CD14-positive monocyte (primary cell): Measurements from ENCODE around the gene KDM4C. TPM values are rescaled to one million over a fixed set of nuclear protein-coding genes. Genes with fewer than 3 reads are reported as not detected.

Experiments used
- DNase-seq, 3 donors: peaks; one replicate each; pipeline ENCODE4 v3.0.0-alpha.2; 2011 to 2022
- H2AFZ ChIP-seq: 2 replicates; pipeline ENCODE4 v1.6.0; 2012; ENCODE audit warnings: mild to moderate bottlenecking, low read depth, low read length, inconsistent platforms; ENCODE audit not compliant: insufficient read depth, poor library complexity, severe bottlenecking
- H3K27ac ChIP-seq, 2 donors: 1 replicate in 1 of 2; 2 replicates in 1 of 2; pipeline ENCODE4 v1.5.1; 2012 to 2013; ENCODE audit warnings: low read length in 2 of 2, control low read depth in 1 of 2, inconsistent platforms in 1 of 2, low read depth in 1 of 2, mild to moderate bottlenecking in 1 of 2
- H3K27me3 ChIP-seq, 2 donors: one replicate each; pipeline versions ENCODE4 v1.6.0 to v1.6.1; 2011 to 2013; ENCODE audit warnings: low read length in 2 of 2; ENCODE audit not compliant: control insufficient read depth in 2 of 2, insufficient read depth in 2 of 2
- H3K36me3 ChIP-seq, 2 donors: replicated peaks in 1 of 2; 1 replicate in 1 of 2; 2 replicates in 1 of 2; pipeline versions ENCODE4 v1.5.1 to v1.6.1; 2012 to 2013; ENCODE audit warnings: low read length in 2 of 2, control low read depth in 1 of 2, inconsistent platforms in 1 of 2, mild to moderate bottlenecking in 1 of 2; ENCODE audit not compliant: insufficient read depth in 2 of 2, control insufficient read depth in 1 of 2
- H3K4me1 ChIP-seq, 2 donors: 1 replicate in 1 of 2; 2 replicates in 1 of 2; pipeline versions ENCODE4 v1.5.1 to v1.6.1; 2012 to 2013; ENCODE audit warnings: low read length in 2 of 2, control low read depth in 1 of 2, inconsistent platforms in 1 of 2, mild to moderate bottlenecking in 1 of 2, moderate library complexity in 1 of 2; ENCODE audit not compliant: insufficient read depth in 2 of 2, control insufficient read depth in 1 of 2
- H3K4me2 ChIP-seq: replicated peaks from 2 replicates; pipeline ENCODE3; 2012; ENCODE audit warnings: low read length, moderate library complexity, mild to moderate bottlenecking; ENCODE audit not compliant: poor library complexity, severe bottlenecking; ENCODE audit errors: extremely low read depth
- H3K4me3 ChIP-seq, 3 experiments: fragments of 200-600 bp in 1 of 3; sonication (generic) in 1 of 3; replicated peaks in 1 of 3; 1 replicate in 2 of 3; 2 replicates in 1 of 3; pipeline ENCODE4 v1.5.1; 2011 to 2013; ENCODE audit warnings: low read length in 3 of 3, mild to moderate bottlenecking in 3 of 3, control low read depth in 2 of 3, low read depth in 2 of 3, inconsistent platforms in 1 of 3, moderate library complexity in 1 of 3
- H3K79me2 ChIP-seq: 2 replicates; pipeline ENCODE4 v1.6.0; 2012; ENCODE audit warnings: mild to moderate bottlenecking, control low read depth, inconsistent platforms, low read length, moderate library complexity; ENCODE audit not compliant: insufficient read depth
- H3K9ac ChIP-seq: 2 replicates; pipeline ENCODE4 v1.6.0; 2017; ENCODE audit warnings: low read length, mild to moderate bottlenecking; ENCODE audit not compliant: insufficient read depth, poor library complexity, severe bottlenecking
- H3K9me3 ChIP-seq, 2 donors: replicated peaks in 1 of 2; 1 replicate in 1 of 2; 2 replicates in 1 of 2; pipeline versions ENCODE4 v1.5.1 to v1.6.1; 2012 to 2013; ENCODE audit warnings: low read length in 2 of 2, control low read depth in 1 of 2; ENCODE audit not compliant: control insufficient read depth in 1 of 2, insufficient read depth in 1 of 2
- H4K20me1 ChIP-seq: 2 replicates; pipeline ENCODE4 v1.6.0; 2012; ENCODE audit warnings: mild to moderate bottlenecking, low read length, control low read depth, moderate library complexity; ENCODE audit not compliant: insufficient read depth
- H3K27ac Mint-ChIP-seq, 7 donors: one replicate each; pipeline ENCODE4 v1.8.0; 2020; ENCODE audit warnings: mild to moderate bottlenecking in 7 of 7, mixed read lengths in 7 of 7, moderate library complexity in 6 of 7, inconsistent platforms in 2 of 7
- H3K27me3 Mint-ChIP-seq, 3 donors: one replicate each; pipeline ENCODE4 v1.8.0; 2021 to 2022; ENCODE audit warnings: low read depth in 3 of 3, mild to moderate bottlenecking in 3 of 3, mixed read lengths in 3 of 3, moderate library complexity in 3 of 3, inconsistent platforms in 1 of 3
- H3K36me3 Mint-ChIP-seq, 2 donors: one replicate each; pipeline ENCODE4 v1.8.0; 2020; ENCODE audit warnings: mixed read lengths in 2 of 2, inconsistent platforms in 1 of 2, mild to moderate bottlenecking in 1 of 2
- H3K4me1 Mint-ChIP-seq: one replicate; pipeline ENCODE4 v1.8.0; 2020; ENCODE audit warnings: mild to moderate bottlenecking, mixed read lengths
- H3K4me3 Mint-ChIP-seq, 2 donors: one replicate each; pipeline ENCODE4 v1.8.0; 2020; ENCODE audit warnings: mild to moderate bottlenecking in 2 of 2, mixed read lengths in 2 of 2, moderate library complexity in 1 of 2
- H3K9me3 Mint-ChIP-seq, 7 donors: one replicate each; pipeline ENCODE4 v1.8.0; 2020 to 2022; ENCODE audit warnings: mixed read lengths in 7 of 7, mild to moderate bottlenecking in 6 of 7, moderate library complexity in 6 of 7, inconsistent platforms in 2 of 7
- CTCF ChIP-seq: fragments of 200-600 bp; IDR thresholded peaks from one replicate; pipeline ENCODE4 v1.8.0; 2022; ENCODE audit warnings: antibody characterized with exemption, mild to moderate bottlenecking
- WGBS: methylation state at CpG from one replicate; pipeline ENCODE4 v1.1.5; 2013; ENCODE audit warnings: missing lambda C conversion rate; ENCODE audit not compliant: insufficient coverage; 5-methylcytosine and 5-hydroxymethylcytosine counted together
- intact Hi-C, 2 donors: fragments of 100-400 bp; cut with micrococcal nuclease; formaldehyde crosslinking; loops; one replicate each; pipeline versions ENCODE4 v1.15.0 to v1.15.1; 2023
- polyA plus RNA-seq, 3 donors: library from polyadenylated mRNA; depleted of rRNA in 1 of 3; unstranded in 2 of 3; stranded (reverse) in 1 of 3; fragments of 300-500 nt in 2 of 3; fragments of >200 nt in 1 of 3; fragmentation: Illumina TruSeq in 2 of 3; gene quantifications; 1 replicate in 2 of 3; 2 replicates in 1 of 3; pipeline ENCODE4 v1.2.3, GENCODE V29; 2012 to 2021

Gene KDM4C
- polyA plus RNA-seq, 3 donors, result 15.2 to 36.2 (median 17.1) TPM

- WGBS, result 100% methylated on average over 1 of the region's 2 CpGs
- TF ChIP-seq CTCF, result no peak
- intact Hi-C loops, result no loop called here
- Histone ChIP-seq H3K4me3 (no peak overlapping the region), H4K20me1 (peaks cover 17% of the 10 kb centered on the region), H3K27me3 (no peaks in the 10 kb centered on the region), H3K9ac (no peak overlapping the region), H3K36me3 (peaks cover 32 to 72% of the 10 kb centered on the region in 2 donors), H3K27ac (no peak overlapping the region), H3K79me2 (no peaks in the 10 kb centered on the region), H3K4me1 (no peaks in the 10 kb centered on the region), H3K9me3 (no peaks in the 10 kb centered on the region), H3K4me2 (no peak overlapping the region), H2AFZ (no peak overlapping the region)
- H3K9me3 Mint-ChIP-seq, result no peaks in the 10 kb centered on the region
- H3K27ac Mint-ChIP-seq, result peak overlapping the region in 1 of 7 donors; percentile 7
- H3K27me3 Mint-ChIP-seq, result no peaks in the 10 kb centered on the region
- DNase-seq, result no peak
- peaks cover 50 to 51% of the 10 kb centered on the region in 2 donors for H3K36me3 Mint-ChIP-seq
- no peak overlapping the region for H3K4me3 Mint-ChIP-seq
- H3K4me1 Mint-ChIP-seq, result no peaks in the 10 kb centered on the region
These were observed 138.8 kb downstream of the KDM4C start for GRCh38 chr9:6896562-6896961.

- Histone ChIP-seq H3K9ac (no peak overlapping the region), H3K4me3 (no peak overlapping the region), H3K27me3 (no peaks in the 10 kb centered on the region), H3K4me1 (peaks cover 0 to 2% of the 10 kb centered on the region in 2 donors), H2AFZ (no peak overlapping the region), H3K36me3 (peaks cover 32 to 71% of the 10 kb centered on the region in 2 donors), H3K9me3 (no peaks in the 10 kb centered on the region), H3K79me2 (no peaks in the 10 kb centered on the region), H3K27ac (no peak overlapping the region), H3K4me2 (no peak overlapping the region), H4K20me1 (peaks cover 25% of the 10 kb centered on the region)
- Mint-ChIP-seq H3K4me1 (peaks cover 5% of the 10 kb centered on the region), H3K36me3 (peaks cover 54 to 56% of the 10 kb centered on the region in 2 donors), H3K9me3 (no peaks in the 10 kb centered on the region), H3K27me3 (no peaks in the 10 kb centered on the region), H3K27ac (no peak overlapping the region), H3K4me3 (no peak overlapping the region)
- DNase-seq, result no peak
- no peak for TF ChIP-seq CTCF
- WGBS, result no CpG with 5 or more reads among the region's 1 CpG
- intact Hi-C loops, result no loop called here
These were observed 139.5 kb downstream of the KDM4C start for GRCh38 chr9:6897207-6897822.
